Natural killer cell (primary cell): Measurements from ENCODE around the gene CEACAM16. TPM values are rescaled to one million over a fixed set of nuclear protein-coding genes. Genes with fewer than 3 reads are reported as not detected.

ENCODE experiments used
- ATAC-seq, 3 donors: fragments of 150-1000 bp in 2 of 3; fragments of 200-7000 bp in 1 of 3; cut with Tn5 transposase; 1 replicate in 1 of 3; 2 replicates in 2 of 3; pipeline ENCODE4 v1.10.0; 2021; ENCODE audit warnings: mild to moderate bottlenecking in 2 of 3, moderate library complexity in 2 of 3
- DNase-seq, 2 donors: peaks; one replicate each; pipeline versions ENCODE4 v3.0.0 to v3.0.0-alpha.2; 2013 to 2021; ENCODE audit warnings: mixed read lengths in 1 of 2
- H3K27ac ChIP-seq: one replicate; pipeline ENCODE4 v1.5.1; 2013; ENCODE audit warnings: mild to moderate bottlenecking, low read length
- H3K27me3 ChIP-seq: one replicate; pipeline ENCODE4 v1.6.1; 2013; ENCODE audit warnings: low read length; ENCODE audit not compliant: control insufficient read depth, insufficient read depth
- H3K36me3 ChIP-seq: one replicate; pipeline ENCODE4 v1.6.1; 2013; ENCODE audit warnings: low read length; ENCODE audit not compliant: control insufficient read depth, insufficient read depth
- H3K4me1 ChIP-seq: one replicate; pipeline ENCODE4 v1.6.1; 2013; ENCODE audit warnings: low read length; ENCODE audit not compliant: control insufficient read depth, insufficient read depth
- H3K4me3 ChIP-seq: one replicate; pipeline ENCODE4 v1.5.1; 2013; ENCODE audit warnings: low read length
- H3K9me3 ChIP-seq: one replicate; pipeline ENCODE4 v1.6.1; 2013; ENCODE audit warnings: low read length; ENCODE audit not compliant: control insufficient read depth, insufficient read depth
- H3K27ac Mint-ChIP-seq, 2 donors: one replicate each; pipeline ENCODE4 v1.8.0; 2022; ENCODE audit warnings: mild to moderate bottlenecking in 2 of 2, mixed read lengths in 2 of 2, moderate library complexity in 1 of 2
- H3K27me3 Mint-ChIP-seq, 2 donors: one replicate each; pipeline ENCODE4 v1.8.0; 2022; ENCODE audit warnings: low read depth in 2 of 2, mixed read lengths in 2 of 2
- H3K36me3 Mint-ChIP-seq: one replicate; pipeline ENCODE4 v1.8.0; 2022; ENCODE audit warnings: mixed read lengths
- H3K4me1 Mint-ChIP-seq, 2 donors: one replicate each; pipeline ENCODE4 v1.8.0; 2022; ENCODE audit warnings: mixed read lengths in 2 of 2
- H3K4me3 Mint-ChIP-seq: one replicate; pipeline ENCODE4 v1.8.0; 2022; ENCODE audit warnings: mild to moderate bottlenecking, moderate library complexity, mixed read lengths
- H3K9me3 Mint-ChIP-seq, 2 donors: one replicate each; pipeline ENCODE4 v1.8.0; 2022; ENCODE audit warnings: mixed read lengths in 2 of 2
- WGBS: methylation state at CpG from one replicate; pipeline ENCODE4 v1.1.7; 2013; ENCODE audit warnings: missing lambda C conversion rate; ENCODE audit not compliant: insufficient coverage; 5-methylcytosine and 5-hydroxymethylcytosine counted together
- intact Hi-C: fragments of 100-400 bp; cut with micrococcal nuclease; formaldehyde crosslinking; loops from one replicate; pipeline ENCODE4 v1.14.2; 2022
- total RNA-seq, 4 donors: library from RNA; stranded (reverse); fragments of 120-200 nt in 1 of 4; gene quantifications; one replicate each; pipeline versions ENCODE4 v1.2.3 to v1.2.4, GENCODE V29; 2013 to 2022
- TF ChIP-seq, protein P1 (sequence below): fragments of 200-600 bp; IDR thresholded peaks from one replicate; pipeline ENCODE4 v1.8.0; 2022; ENCODE audit warnings: antibody characterized with exemption

Gene CEACAM16
- total RNA-seq, 3 donors from 2014 or later (not counting 1 experiment from before 2014, with no cell fraction given): not detected

DNA sequence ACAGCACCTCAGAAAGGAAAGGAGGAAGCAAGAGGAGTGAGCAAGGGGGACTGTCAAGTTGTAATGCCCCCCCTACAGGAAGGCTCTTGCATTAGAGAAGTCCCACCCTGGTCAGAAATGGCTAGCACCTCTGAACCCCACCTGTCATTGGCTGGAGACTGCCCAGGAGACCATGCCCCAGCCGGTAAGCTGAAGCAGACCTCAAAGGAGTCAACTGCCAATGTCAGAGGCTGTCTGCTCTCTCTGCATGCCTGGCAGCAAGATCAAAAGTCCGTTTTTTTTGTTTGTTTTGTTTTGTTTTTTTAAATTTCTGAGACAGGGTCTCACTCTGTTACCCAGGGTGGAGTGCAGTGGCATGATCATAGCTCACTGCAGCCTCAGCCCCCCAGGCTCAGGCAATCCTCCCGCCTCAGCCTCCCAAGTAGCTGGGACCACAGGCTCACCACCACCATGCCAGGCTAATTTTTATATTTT lies 41.4 kb downstream of the CEACAM16 start:
- Histone ChIP-seq H3K36me3 (no peaks in the 10 kb centered on the region), H3K4me1 (peaks cover 63% of the 10 kb centered on the region), H3K27me3 (no peaks in the 10 kb centered on the region), H3K4me3 (no peak overlapping the region), H3K27ac (no peak overlapping the region), H3K9me3 (no peaks in the 10 kb centered on the region)
- no peaks in the 10 kb centered on the region for H3K27me3 Mint-ChIP-seq
- TF ChIP-seq, protein P1, sequence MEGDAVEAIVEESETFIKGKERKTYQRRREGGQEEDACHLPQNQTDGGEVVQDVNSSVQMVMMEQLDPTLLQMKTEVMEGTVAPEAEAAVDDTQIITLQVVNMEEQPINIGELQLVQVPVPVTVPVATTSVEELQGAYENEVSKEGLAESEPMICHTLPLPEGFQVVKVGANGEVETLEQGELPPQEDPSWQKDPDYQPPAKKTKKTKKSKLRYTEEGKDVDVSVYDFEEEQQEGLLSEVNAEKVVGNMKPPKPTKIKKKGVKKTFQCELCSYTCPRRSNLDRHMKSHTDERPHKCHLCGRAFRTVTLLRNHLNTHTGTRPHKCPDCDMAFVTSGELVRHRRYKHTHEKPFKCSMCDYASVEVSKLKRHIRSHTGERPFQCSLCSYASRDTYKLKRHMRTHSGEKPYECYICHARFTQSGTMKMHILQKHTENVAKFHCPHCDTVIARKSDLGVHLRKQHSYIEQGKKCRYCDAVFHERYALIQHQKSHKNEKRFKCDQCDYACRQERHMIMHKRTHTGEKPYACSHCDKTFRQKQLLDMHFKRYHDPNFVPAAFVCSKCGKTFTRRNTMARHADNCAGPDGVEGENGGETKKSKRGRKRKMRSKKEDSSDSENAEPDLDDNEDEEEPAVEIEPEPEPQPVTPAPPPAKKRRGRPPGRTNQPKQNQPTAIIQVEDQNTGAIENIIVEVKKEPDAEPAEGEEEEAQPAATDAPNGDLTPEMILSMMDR: no peak
- DNase-seq (no peak), ATAC-seq (peak in 2 of 3 donors; percentile 35 to 58)
- H3K27ac Mint-ChIP-seq: peak overlapping the region in 1 of 2 donors; percentile 52
- intact Hi-C loops: no loop called here
- H3K9me3 Mint-ChIP-seq: no peaks in the 10 kb centered on the region
- peaks cover 18 to 40% of the 10 kb centered on the region in 2 donors for H3K4me1 Mint-ChIP-seq
- 56% methylated on average over 3 of the region's 3 CpGs for WGBS
- H3K36me3 Mint-ChIP-seq: no peaks in the 10 kb centered on the region
- no peak overlapping the region for H3K4me3 Mint-ChIP-seq

DNA sequence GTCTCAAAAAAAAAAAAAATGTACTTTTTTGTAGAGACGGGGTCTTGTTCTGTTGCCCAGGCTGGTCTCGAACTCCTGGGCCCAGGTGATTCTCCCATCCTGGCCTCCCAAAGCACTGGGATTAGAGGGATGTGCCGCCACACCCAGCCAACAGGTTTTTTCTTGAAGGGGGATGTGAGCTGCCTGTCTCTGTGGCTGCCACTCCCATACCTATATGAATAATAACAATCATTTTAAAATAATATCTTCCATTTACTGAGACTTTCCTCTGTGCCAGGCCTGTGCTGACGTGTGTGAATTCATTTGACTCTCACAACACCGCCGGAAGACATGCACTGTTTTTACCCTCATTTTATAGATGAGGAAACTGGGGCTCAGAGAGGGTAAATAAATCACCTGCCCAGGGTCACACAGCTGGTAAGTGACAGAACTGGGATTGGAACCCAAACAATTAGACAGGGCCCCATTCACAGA lies 42.3 kb downstream of the CEACAM16 start:
- no peak overlapping the region for H3K27ac ChIP-seq
- H3K27me3 ChIP-seq: no peaks in the 10 kb centered on the region
- no peak overlapping the region for H3K4me3 Mint-ChIP-seq
- H3K36me3 Mint-ChIP-seq: no peaks in the 10 kb centered on the region
- H3K4me1 Mint-ChIP-seq: peaks cover 18 to 49% of the 10 kb centered on the region in 2 donors
- 87% methylated on average over 6 of the region's 6 CpGs for WGBS
- H3K27me3 Mint-ChIP-seq: no peaks in the 10 kb centered on the region
- H3K9me3 Mint-ChIP-seq: no peaks in the 10 kb centered on the region
- TF ChIP-seq, protein P1: no peak
- peak overlapping the region in 1 of 2 donors; percentile 73 for H3K27ac Mint-ChIP-seq
- H3K9me3 ChIP-seq: no peaks in the 10 kb centered on the region
- peaks cover 61% of the 10 kb centered on the region for H3K4me1 ChIP-seq
- intact Hi-C loops: no loop called here
- no peaks in the 10 kb centered on the region for H3K36me3 ChIP-seq
- DNase-seq (no peak), ATAC-seq (no peak)
- H3K4me3 ChIP-seq: no peak overlapping the region

DNA sequence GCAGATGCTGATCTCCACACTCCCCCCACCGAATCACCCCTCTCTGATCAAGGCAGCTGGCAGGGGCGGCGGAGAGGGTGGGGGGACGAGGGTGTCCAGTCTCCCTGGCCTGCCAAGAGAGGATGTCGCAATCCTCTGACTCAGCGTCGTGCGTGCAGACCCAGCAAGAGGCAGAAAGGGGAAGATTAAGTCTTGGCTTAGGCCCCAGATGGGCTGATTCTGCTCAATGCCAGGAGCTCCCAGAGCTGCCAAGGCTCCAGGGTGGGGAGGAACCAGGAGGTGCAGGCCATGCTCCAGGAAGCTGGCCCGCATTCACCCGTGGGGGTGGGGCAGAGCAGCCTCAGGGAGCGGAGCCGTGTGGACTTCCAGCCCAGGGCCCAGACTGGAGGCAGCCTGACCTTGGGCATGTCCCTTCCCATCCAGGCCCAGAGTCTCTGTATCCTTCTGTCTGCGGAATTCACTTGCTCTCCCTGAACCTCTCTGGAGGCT lies 42.9 kb downstream of the CEACAM16 start:
- peak in 1 of 2 donors; percentile 36 for DNase-seq
- Mint-ChIP-seq H3K4me3 (no peak overlapping the region), H3K27me3 (no peaks in the 10 kb centered on the region), H3K27ac (peak overlapping the region in 1 of 2 donors; percentile 73), H3K4me1 (peaks cover 19 to 52% of the 10 kb centered on the region in 2 donors), H3K36me3 (no peaks in the 10 kb centered on the region), H3K9me3 (no peaks in the 10 kb centered on the region)
- Histone ChIP-seq H3K36me3 (no peaks in the 10 kb centered on the region), H3K4me1 (peaks cover 59% of the 10 kb centered on the region), H3K27me3 (no peaks in the 10 kb centered on the region), H3K4me3 (no peak overlapping the region), H3K9me3 (no peaks in the 10 kb centered on the region), H3K27ac (peak overlapping the region; percentile 37)
- 38% methylated on average over 12 of the region's 13 CpGs for WGBS
- ATAC-seq: peak; percentile 23 to 75 (median 66)
- intact Hi-C loops: no loop called here
- TF ChIP-seq, protein P1: no peak
